ENCODE measurements around the gene AKAP5.

Gene AKAP5

GRCh38 chr14:64468451-64468850 is 3.2 kb downstream of the AKAP5 start:
- peaks cover 5% of the 10 kb centered on the region; the same call in 1 of the 2 replicates for H3K4me1 ChIP-seq (ENCODE audit: insufficient read depth, low read length)
- H3K9me3 ChIP-seq (ENCODE audit: control insufficient read depth, insufficient read depth, low read length), result no peaks in the 10 kb centered on the region
- no peaks in the 10 kb centered on the region for H3K36me3 ChIP-seq (ENCODE audit: insufficient read depth, low read length)
- no peak overlapping the region for H3K9ac ChIP-seq (ENCODE audit: low read depth, low read length)

- Histone ChIP-seq H3K9me3 (ENCODE audit: control insufficient read depth, insufficient read depth, low read length) (no peaks in the 10 kb centered on the region), H3K9ac (ENCODE audit: low read depth, low read length) (no peak overlapping the region), H3K36me3 (ENCODE audit: insufficient read depth, low read length) (no peaks in the 10 kb centered on the region), H3K4me1 (ENCODE audit: insufficient read depth, low read length) (0 out of 2 replicates have a peak, but pooled peaks cover 4% of the 10 kb centered on the region)
Measured at GRCh38 chr14:64474041-64474440, 8.7 kb downstream of the AKAP5 start.

- Histone ChIP-seq H3K36me3 (ENCODE audit: insufficient read depth, low read length) (no peaks in the 10 kb centered on the region), H3K4me1 (ENCODE audit: insufficient read depth, low read length) (0 out of 2 replicates have a peak, but pooled peaks cover 4% of the 10 kb centered on the region), H3K9me3 (ENCODE audit: control insufficient read depth, insufficient read depth, low read length) (no peaks in the 10 kb centered on the region), H3K9ac (ENCODE audit: low read depth, low read length) (no peak overlapping the region)
Measured at GRCh38 chr14:64474698-64475097, 9.4 kb downstream of the AKAP5 start.

GRCh38 chr14:64475585-64476273 is 10.4 kb downstream of the AKAP5 start:
- H3K9ac ChIP-seq (ENCODE audit: low read depth, low read length), result no peak overlapping the region
- H3K4me1 ChIP-seq (ENCODE audit: insufficient read depth, low read length), result 0 out of 2 replicates have a peak, but pooled peaks cover 4% of the 10 kb centered on the region
- H3K36me3 ChIP-seq (ENCODE audit: insufficient read depth, low read length), result no peaks in the 10 kb centered on the region
- no peaks in the 10 kb centered on the region for H3K9me3 ChIP-seq (ENCODE audit: control insufficient read depth, insufficient read depth, low read length)

DNA sequence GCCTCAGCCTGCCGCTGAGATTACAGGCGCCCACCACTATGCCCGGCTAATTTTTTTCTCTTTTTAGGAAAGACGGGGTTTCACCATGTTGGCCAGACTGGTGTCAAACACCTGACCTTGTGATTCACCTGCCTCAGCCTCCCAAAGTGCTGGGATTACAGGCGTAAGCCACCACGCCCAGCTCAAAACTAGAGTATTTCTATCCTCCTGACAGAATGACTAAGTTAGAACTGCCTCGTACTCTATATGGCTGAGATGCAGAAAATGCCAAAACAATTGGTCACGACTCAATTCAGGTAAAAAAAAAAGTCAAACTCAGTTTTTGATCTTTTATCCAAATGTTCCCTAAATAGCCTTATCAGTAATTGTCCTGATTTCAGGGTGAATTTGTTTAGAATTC is 11.1 kb downstream of the AKAP5 start:
- 0 out of 2 replicates have a peak, but pooled peaks cover 4% of the 10 kb centered on the region for H3K4me1 ChIP-seq (ENCODE audit: insufficient read depth, low read length)
- no peak overlapping the region for H3K9ac ChIP-seq (ENCODE audit: low read depth, low read length)
- no peaks in the 10 kb centered on the region for H3K9me3 ChIP-seq (ENCODE audit: control insufficient read depth, insufficient read depth, low read length)
- H3K36me3 ChIP-seq (ENCODE audit: insufficient read depth, low read length), result no peaks in the 10 kb centered on the region

- no peaks in the 10 kb centered on the region for H3K9me3 ChIP-seq (ENCODE audit: control insufficient read depth, insufficient read depth, low read length)
- no peaks in the 10 kb centered on the region for H3K36me3 ChIP-seq (ENCODE audit: insufficient read depth, low read length)
- no peak overlapping the region for H3K9ac ChIP-seq (ENCODE audit: low read depth, low read length)
- H3K4me1 ChIP-seq (ENCODE audit: insufficient read depth, low read length), result 0 out of 2 replicates have a peak, but pooled peaks cover 4% of the 10 kb centered on the region
Measured at GRCh38 chr14:64478634-64479250, 13.4 kb downstream of the AKAP5 start.

DNA sequence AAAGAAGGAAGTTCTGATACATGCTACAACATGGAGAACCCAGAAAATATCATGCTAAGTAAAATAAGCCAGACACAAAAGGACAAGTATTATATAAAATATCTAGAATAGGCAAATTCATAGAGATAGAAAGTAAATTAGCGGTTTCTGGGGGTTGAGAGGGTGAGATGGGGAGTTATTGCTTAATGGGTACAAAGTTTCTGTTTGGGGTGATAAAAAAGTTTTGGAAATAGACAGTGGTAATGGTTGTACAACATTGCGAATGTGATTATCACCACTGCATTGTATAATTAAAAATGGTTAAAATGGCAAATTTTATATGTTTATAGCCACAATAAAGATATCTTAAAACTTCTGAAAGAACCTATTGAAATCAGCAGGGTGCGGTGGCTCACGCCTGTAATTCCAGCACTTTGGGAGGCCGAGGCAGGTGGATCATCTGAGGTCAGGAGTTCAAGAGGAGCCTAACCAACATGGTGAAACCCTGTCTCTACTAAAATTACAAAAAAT is 23.3 kb downstream of the AKAP5 start:
- H3K9ac ChIP-seq (ENCODE audit: low read depth, low read length), result no peak overlapping the region
- H3K36me3 ChIP-seq (ENCODE audit: insufficient read depth, low read length), result no peaks in the 10 kb centered on the region
- H3K4me1 ChIP-seq (ENCODE audit: insufficient read depth, low read length), result no peaks in the 10 kb centered on the region
- no peaks in the 10 kb centered on the region for H3K9me3 ChIP-seq (ENCODE audit: control insufficient read depth, insufficient read depth, low read length)

DNA sequence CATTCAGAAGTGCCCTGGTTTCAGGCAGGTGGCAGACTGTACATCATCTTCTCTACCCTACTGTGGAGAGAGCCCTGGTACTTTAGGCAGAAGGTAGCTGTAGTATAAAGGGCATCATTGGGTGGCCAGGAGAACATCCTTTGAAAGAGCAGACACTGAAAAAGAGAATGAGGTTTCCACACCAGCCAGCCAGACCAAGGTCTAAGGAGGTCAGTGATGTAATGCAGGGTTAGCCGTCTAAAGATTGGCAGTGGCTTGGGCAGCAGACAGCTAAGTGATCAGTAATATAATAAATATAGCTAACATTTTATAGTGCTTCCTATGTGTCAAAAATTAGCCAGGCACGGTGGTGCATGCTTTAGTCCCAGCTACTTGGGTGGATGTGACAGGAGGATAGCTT is 26.3 kb downstream of the AKAP5 start:
- no peaks in the 10 kb centered on the region for H3K4me1 ChIP-seq (ENCODE audit: insufficient read depth, low read length)
- no peak overlapping the region for H3K9ac ChIP-seq (ENCODE audit: low read depth, low read length)
- no peaks in the 10 kb centered on the region for H3K36me3 ChIP-seq (ENCODE audit: insufficient read depth, low read length)
- H3K9me3 ChIP-seq (ENCODE audit: control insufficient read depth, insufficient read depth, low read length), result no peaks in the 10 kb centered on the region

- no peaks in the 10 kb centered on the region for H3K9me3 ChIP-seq (ENCODE audit: control insufficient read depth, insufficient read depth, low read length)
Measured at GRCh38 chr14:64493455-64493854, 28.2 kb downstream of the AKAP5 start.

GRCh38 chr14:64495252-64495651 is 30.0 kb downstream of the AKAP5 start:
- Histone ChIP-seq H3K4me1 (ENCODE audit: insufficient read depth, low read length) (no peaks in the 10 kb centered on the region), H3K36me3 (ENCODE audit: insufficient read depth, low read length) (no peaks in the 10 kb centered on the region), H3K9ac (ENCODE audit: low read depth, low read length) (no peak overlapping the region), H3K9me3 (ENCODE audit: control insufficient read depth, insufficient read depth, low read length) (no peaks in the 10 kb centered on the region)

More at GRCh38 chr14:64493455-64493854, 28.2 kb downstream of the AKAP5 start:
- H3K9ac ChIP-seq (ENCODE audit: low read depth, low read length), result no peak overlapping the region
- H3K4me1 ChIP-seq (ENCODE audit: insufficient read depth, low read length), result no peaks in the 10 kb centered on the region
- no peaks in the 10 kb centered on the region for H3K36me3 ChIP-seq (ENCODE audit: insufficient read depth, low read length)

- H3K4me1 ChIP-seq (ENCODE audit: insufficient read depth, low read length), result peaks cover 1% of the 10 kb centered on the region; the same call in 1 of the 2 replicates
- H3K9me3 ChIP-seq (ENCODE audit: control insufficient read depth, insufficient read depth, low read length), result no peaks in the 10 kb centered on the region
- no peak overlapping the region for H3K9ac ChIP-seq (ENCODE audit: low read depth, low read length)
- H3K36me3 ChIP-seq (ENCODE audit: insufficient read depth, low read length), result no peaks in the 10 kb centered on the region
Measured at GRCh38 chr14:64496764-64497163, 31.5 kb downstream of the AKAP5 start.

DNA sequence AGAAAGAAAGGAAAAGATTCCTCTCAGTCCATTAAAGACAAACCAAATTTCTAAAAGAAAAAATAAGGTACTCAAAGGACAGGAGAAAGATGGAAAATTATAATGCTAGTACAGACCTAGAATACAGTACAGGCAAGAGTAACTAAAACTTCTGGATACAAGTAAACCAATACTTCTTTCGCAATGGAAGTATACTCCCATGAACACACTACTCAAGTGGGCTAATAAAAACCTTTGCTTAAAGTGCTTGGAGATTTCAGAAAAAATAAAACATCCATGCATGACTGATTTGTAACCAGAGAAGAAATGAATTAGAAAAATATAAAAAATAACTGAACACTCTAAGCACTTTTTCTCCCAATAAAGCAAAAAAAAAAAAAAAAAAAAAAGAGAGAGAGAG is 34.8 kb downstream of the AKAP5 start:
- peaks cover 11% of the 10 kb centered on the region; the same call in 1 of the 2 replicates for H3K4me1 ChIP-seq (ENCODE audit: insufficient read depth, low read length)
- no peaks in the 10 kb centered on the region for H3K36me3 ChIP-seq (ENCODE audit: insufficient read depth, low read length)
- no peaks in the 10 kb centered on the region for H3K9me3 ChIP-seq (ENCODE audit: control insufficient read depth, insufficient read depth, low read length)
- H3K9ac ChIP-seq (ENCODE audit: low read depth, low read length), result no peak overlapping the region

- H3K9me3 ChIP-seq (ENCODE audit: control insufficient read depth, insufficient read depth, low read length), result no peaks in the 10 kb centered on the region
- no peak overlapping the region for H3K9ac ChIP-seq (ENCODE audit: low read depth, low read length)
- H3K4me1 ChIP-seq (ENCODE audit: insufficient read depth, low read length), result peaks cover 12% of the 10 kb centered on the region; the same call in 1 of the 2 replicates
- no peaks in the 10 kb centered on the region for H3K36me3 ChIP-seq (ENCODE audit: insufficient read depth, low read length)
Measured at GRCh38 chr14:64501411-64502171, 36.3 kb downstream of the AKAP5 start.

GRCh38 chr14:64502456-64502855 is 37.2 kb downstream of the AKAP5 start:
- Histone ChIP-seq H3K4me1 (ENCODE audit: insufficient read depth, low read length) (peaks cover 17% of the 10 kb centered on the region; the same call in 1 of the 2 replicates), H3K36me3 (ENCODE audit: insufficient read depth, low read length) (no peaks in the 10 kb centered on the region), H3K9ac (ENCODE audit: low read depth, low read length) (peak overlapping the region; percentile 68), H3K9me3 (ENCODE audit: control insufficient read depth, insufficient read depth, low read length) (no peaks in the 10 kb centered on the region)

All from ES-I3 (cell line).